Daoy (cell line): ENCODE results near the gene MGAT1. TPM values are rescaled to one million over a fixed set of nuclear protein-coding genes. Genes with fewer than 3 reads are reported as not detected.

Experiments
- DNase-seq: peaks from one replicate; pipeline ENCODE4 v3.0.0-alpha.2; 2015; ENCODE audit warnings: low read depth
- total RNA-seq: library from RNA; depleted of rRNA; stranded (reverse); fragments of >200 nt; shearing (Covaris generic); gene quantifications from 2 replicates; pipeline ENCODE4 v1.2.3, GENCODE V29; 2014

Gene MGAT1
- total RNA-seq, 1 experiment from 2014 or later: 62.9 TPM

DNA sequence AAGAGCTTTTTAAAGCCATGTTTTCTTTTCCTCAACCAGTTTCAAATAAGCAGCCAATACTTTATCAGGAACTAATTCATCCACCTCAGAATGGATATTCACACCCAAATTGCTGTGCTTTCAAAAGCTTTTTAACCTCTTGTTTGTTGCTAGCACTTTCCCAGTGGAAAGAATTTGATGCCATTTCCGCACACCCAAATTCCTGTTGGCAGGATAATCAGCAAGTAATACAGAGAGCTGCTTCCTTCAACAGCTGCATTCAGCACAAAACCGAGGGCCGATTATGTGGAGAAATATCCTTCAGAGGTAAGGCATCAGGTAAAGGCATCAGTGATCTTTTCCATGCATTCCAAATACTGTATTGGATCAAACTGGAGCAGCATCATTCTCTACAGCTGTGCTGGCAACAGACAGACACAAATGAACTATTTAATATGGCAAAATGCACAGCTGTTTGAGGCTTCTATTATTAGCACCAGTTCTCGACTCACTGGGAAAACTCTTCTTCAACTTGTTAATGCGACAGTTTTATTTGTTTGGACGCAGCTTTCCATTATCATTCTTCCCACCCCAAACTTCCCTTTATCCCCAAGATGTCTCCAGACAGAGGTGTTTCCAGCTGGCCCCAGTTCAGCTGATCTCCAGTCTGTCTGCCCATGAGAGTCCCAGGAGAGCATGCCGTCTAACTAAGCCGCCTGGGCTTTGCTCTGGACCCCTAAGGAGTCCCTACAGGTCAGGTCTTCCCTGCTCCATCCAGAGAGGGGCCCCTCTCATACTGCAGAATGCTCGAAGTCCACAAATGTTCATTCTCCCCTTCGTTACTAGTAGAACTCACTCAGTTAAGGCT lies 22.2 kb upstream of the MGAT1 start:
- no peak for DNase-seq

DNA sequence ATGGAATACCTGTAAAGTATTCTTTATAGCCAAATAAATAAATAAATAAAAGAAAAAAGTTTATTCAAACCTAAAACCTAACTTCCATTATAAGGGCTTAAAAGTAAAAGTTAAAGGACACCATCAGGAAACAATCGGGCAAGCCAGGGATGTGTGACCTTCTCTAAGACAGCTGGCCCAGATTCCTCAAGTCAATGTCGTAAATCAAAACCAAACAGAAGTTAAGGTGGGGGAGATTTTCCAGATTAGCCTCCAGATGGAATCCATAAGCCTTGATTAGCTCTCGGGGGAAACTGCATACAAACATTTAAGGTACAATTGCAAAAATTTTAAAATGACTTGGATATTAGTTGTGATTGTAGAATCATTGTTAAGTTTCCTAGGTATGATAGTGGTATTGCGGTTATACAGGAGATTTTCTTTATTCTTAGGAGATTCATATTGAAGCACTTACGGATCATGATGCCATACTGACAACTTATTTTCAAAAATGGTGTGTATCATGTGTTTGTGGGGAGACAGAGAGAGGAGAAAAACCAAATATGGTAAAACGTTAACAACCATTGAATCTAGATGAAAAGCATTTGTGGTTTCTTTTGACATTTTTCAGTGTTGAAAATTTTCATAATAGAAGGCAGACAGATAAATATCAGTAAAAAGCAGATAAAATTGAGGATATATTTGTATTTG lies 21.5 kb upstream of the MGAT1 start:
- no peak for DNase-seq

DNA sequence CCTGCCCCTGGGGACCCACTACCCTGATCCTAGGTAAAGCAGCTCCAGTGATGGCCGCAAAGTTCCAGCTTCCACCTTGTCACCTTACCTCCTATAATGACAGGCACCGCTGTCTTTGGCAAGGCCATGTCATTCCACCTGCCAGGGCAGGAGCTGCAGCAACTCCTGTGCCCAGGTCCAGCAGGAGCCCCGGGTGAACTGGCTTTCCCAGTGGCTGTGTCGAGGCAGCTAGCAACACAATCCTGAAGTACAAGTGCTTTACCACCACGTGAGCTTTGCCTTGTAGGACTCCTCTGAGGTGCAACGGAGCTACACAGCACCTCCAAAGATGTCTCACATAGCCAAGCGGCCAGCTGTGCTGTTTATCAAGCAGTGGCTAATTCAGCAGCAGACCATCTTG lies 20.7 kb upstream of the MGAT1 start:
- DNase-seq: no peak

DNA sequence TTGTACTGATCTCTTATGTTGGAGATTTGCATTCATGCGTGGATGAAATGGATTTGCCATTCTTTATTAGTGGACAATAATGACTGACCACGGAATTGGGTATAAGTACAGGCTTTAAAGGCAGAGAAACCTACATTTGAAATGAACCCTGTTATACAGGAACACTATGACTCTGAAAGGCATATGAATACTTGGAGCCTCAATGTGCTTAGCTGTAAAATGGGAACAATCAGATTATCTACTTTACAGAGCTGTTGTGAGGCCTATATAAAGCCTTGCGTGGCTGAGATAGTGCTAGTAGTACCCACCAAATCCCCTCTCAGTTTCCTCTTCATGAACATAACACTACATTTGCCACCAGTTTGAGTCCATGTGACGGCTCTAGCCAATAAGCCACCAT lies 18.9 kb upstream of the MGAT1 start:
- DNase-seq: no peak

DNA sequence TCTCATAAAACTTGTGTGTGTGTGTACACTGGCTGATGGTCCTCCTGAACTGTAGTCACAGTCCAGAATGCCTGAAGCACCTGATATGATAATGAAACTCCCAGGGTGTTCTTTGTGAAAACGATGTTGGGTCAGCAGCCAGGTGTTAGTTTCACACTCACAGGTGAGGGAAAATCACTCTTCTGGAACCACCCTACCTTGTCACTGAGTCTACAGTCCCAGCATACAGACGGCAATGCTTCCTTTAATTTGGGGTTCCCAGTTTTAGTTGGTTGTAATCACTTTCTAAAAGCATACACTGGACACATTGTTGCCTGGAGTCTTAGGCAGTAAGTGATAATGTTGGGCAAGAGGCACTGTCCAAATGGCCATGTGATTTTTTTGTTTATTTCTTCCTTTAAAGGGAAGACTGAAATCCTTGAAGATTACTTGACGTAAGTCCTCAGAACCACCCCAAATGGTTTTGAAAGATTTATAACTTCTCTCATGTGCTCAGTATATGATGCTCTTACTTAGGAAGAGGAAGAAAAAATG lies 18.2 kb upstream of the MGAT1 start:
- no peak for DNase-seq

DNA sequence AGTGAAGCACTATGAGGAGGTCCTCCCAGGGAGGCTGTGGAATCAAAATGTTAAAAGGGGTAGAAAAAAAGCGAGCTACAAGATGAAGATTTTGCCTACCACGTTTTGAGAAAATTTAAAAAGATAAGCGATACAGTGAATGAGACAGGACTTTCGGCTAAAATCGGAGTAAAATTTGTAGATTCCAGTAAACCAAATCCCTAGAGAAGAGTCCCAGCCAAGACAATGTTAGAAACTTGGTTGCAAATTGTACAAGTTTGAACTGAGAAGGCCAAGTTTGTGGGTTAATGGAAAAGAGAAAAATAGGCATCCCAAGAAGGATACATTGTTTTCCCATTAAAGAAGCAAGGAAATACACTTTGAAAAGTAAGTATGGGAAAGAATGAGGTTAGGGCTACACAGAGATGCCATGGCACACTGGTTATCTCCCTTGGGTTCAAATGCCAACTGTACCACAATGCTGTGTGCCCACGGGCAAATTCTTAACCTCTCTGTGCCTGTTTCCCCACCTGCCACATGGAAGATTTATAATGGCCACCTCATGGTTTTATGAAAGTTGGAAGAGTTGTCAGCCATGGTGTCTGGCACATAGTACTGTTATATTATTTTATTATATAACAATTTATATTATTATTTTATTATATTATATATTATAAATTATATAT lies 16.2 kb upstream of the MGAT1 start:
- no peak for DNase-seq

DNA sequence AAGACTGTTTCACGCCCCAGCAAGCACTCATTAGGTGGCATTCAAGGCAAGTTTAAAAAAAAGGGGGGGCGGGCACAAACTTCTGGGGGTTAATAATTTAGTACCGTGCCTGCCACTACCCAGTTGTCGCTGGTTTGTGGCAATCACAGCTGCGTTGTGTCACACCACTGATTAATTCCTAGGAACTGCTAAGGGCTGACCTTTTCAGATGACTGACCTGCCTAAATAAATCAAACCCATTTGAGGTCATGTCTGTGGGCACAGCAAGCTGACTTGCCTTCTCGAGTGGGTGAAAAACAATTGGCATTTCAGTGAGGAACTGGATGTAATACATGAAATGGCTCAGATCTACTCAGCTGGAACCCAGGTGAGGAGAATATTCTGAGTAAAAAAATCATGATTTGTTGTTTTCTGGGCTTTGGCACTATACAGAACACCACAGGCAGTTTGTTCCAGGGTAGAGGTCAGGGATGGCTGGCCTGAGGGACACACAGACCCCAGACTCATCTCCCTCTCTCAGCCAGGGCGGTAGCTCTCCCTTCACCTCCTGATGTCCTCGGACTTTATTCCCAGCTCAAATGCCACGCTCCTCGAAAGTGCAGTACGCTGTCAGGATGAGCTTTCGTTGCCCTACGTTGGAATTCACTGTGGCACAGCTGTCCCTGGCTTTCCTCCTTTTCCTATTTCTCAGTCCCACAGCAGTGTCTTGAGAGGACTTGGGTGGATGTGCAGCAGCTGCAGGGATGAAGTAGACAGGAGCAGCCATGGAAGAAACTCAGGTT lies 15.5 kb upstream of the MGAT1 start:
- no peak for DNase-seq

DNA sequence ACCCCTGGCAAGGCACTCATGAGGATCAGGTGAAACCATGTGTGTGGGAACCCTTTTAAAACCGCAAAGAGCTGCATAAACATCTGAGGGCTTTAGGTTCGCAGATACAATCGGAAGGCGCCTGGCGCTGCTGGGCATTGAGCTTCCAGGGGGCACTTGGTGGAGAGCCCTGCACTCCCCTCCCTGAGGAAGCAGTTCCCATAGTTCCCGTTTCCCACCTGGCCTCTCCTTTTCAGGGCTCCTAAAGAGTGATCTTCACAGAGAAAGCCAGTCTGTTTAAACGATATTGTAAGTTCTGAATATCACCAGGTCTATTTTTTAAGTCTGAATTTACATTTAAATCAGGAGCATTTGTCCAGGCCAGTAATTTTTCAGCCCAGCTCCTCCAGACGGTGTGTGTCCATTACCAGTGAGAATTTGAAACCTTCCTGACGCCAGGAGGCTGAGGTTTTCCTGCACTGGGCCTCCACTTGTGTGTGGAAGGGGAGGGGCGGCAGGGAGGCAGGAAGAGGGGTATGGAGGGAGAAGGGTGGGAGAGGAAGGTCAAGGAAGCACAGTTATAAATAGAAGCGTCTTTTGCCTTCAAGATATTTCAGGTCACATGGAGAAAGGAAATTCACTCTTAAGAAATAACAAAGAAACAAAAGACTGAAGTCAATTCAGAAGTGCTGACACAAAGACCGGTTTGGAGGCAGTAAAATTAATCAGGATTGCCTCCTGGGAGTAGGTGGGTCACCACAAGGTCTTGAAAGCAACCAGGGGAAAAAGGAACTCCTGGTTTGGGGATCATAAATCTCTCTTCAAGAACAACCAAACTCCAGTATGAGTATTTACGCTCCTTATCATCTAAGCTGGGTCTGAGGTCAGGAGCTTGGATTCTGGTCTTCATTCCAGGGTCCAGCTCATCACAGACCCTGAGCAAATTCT lies 14.3 kb upstream of the MGAT1 start:
- DNase-seq: peak; percentile 66

DNA sequence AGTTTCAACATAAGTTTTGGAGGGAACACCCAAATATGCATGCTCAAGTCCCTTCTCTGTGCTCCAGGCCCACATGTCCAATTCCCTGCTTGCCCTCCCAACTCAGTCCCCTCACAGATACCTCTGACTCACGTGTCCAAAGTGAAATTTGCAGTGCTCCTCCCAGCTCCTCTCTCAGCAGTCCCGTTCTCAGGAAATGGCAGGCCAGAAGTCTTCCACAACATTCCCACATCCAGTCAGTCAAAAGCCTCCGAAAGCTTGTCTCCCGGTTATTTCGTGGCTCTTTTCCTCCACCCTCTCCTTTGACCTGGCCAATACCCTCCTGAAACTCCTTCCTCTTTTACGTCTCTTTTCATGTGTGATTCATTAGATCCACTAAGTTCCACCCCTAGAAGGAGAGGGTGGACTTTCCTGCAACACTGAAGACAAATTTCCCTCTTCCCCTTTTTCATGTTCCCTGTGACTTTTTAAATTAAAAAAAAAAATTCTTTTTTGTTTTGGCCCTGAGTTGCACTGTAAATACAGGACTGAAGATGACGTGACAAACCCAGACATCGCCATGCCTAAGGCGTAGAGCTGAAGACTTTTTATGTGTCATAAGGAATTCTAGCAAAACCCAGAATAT lies 12.8 kb upstream of the MGAT1 start:
- DNase-seq: no peak

DNA sequence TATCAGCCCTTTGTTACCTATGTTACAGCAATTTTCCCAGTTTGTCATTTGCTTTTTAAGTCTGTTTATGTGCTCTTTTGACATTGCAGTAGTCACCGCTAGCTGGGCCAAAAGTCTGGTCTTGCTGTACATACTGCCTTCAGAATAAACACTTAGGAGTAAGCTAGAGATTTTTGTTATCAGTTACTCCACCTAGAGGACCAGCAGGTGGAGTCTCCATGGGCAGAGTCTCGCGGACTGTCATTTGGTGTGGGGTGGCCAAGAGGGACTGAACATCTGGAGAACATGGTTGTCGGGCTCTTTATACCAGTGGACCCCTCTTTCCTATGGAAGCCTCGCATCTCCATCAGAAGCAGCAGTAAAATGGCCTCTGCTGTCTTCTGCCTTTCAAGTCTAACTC lies 10.8 kb upstream of the MGAT1 start:
- DNase-seq: no peak

DNA sequence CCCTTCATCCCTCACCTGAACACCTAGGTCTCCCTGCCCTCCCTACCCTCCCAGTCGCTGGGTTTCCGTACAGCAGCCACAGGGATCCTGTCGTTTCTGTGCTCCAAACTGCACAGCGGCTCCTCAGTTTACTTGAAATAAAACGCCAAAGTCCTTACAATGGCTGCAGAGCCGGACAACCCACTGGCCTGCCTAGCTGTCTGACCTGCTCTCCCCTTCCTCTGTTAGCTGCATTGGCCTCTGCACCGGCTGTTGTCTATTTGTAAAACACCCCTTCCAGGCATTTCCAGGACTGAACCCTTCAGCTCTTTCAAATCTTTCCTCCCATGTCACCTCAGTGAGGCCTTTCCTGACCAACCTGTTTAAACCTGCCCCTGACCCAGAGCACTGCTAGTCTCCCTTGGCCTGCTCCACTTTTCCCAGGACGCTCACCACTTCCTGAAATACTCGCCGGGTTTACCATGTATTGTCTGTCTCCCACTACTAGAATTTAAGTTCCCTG lies 9.1 kb upstream of the MGAT1 start:
- DNase-seq: no peak

DNA sequence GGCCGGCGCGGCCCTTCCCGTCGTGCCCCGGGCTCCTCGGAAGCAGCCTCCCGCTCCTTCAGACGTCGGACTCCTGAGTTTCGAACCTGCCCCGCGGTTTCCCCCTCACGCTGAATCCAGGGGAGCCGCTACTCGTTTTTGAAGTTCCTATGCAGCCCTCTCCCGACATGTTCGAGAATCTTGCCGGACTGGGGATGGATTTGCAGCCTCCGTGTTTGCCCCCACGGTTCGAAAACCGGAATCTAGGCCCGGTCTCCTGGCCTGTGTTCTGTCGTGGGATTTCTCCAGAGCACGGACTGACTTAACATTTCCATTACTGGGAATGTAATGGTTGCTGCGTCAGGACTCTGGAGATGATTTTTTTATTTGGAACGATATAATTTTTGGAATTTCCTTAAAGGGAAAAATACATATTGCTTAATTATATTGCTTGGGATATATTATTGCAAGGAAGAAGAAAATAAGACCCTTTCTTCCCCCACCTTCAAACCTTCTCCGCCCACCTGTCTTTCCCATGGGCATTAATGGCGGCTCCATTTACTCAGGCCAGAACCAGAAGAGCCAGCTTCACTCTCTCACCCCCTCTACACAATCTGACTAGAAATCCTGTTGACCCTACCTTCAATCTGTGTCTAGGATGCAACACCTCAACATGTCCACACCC lies 8.5 kb upstream of the MGAT1 start:
- DNase-seq: peak; percentile 61

DNA sequence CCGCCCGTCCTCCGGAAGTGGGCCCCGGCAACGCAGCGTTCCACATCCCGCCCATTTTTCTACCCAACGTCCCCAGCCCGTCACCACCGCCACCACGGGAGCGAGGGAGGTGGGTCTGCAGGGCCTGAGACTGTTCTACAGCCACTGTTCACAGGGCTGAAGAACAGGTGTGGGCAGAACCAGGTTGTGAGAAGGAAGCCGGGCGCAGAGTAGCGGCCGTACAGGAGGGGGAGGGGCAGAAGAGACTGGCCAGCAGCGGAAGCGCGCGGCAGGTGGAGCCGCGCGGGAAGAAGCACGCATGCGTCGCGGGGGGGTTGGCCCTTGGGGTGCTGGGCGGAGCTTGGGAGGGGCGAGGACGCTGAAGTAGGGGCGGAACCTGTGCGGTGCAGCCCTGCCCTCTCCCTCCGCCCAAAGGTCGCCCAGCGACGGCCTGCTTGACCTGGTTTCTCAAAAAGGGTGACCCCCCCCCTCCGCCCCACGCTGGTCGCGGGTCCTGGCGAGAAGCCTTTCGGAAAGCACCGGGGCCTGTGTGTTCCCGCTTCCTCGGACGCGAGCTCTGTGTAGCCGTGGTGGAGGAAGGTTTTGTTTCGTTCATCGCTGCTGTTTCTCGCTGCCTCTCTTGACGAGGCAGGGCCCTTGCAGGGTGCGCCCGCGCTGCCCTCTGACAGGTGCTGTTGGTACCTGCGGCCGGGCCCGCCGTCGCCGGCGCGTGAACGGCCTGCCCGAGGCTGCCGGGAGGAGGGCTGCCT lies 7.8 kb upstream of the MGAT1 start:
- DNase-seq: peak; percentile 98

DNA sequence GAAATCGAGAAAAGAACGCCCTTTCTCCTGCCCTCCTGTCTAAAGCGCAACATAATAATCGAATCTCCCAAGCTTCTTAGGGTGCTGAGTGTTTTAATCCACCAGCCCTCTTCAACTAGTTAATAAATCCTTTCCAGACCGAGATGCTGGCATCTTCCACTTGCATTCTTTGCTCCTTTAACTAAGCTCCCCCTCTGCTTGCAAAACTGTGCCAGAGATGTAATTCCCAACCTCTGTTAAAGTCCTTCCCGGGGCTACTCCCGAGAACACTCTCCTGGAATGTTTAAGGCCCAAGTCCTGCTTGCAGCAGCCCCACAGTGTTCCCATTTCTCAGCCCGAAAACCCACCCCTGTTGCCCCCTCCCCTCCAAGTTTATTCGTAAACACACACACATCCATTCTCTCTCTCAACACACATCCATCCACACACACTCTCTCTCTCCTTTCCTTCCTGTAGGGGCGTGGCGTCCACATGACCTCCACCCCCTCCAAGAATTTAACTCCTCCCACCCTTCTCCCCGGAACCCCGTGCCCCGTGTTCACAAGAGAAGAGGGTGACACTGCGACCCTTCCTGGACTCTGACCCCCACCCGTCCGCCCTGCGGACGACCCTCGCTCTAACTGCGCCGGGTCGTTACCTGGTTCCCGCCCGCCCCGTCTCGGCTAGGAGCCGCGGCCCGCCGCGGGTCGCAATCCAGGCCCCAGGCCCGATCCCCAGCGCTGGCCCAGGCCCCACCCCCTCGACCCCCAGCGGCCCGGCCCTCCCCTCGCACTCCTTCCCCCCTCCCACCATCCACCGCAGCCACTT lies 7.0 kb upstream of the MGAT1 start:
- DNase-seq: peak; percentile 93

DNA sequence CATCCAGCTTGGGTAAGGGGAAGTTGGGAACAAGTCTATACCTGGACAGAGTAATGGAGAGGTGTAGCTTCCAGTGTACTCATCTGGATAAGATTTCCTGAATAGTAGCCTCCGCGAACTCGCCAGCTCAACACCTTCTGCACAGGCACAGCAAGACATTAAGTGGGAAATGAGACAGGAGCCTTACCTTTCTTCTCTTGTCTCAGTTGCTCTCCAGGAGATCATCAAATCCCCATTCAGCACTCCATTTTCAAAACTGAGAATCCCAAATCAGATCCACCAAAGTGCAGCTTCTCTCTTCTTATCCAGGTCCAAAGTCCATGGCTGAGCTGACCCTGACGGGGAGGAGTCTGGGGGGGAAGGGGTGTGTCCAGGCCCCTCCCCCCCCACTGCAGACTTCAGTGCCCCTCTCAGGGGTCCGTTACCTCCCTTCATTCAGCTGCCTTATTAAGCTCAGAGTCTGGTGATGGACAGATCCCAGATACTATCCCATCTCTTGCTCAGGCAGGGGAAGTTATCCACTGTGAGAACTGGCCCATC lies 5.9 kb upstream of the MGAT1 start:
- DNase-seq: no peak

DNA sequence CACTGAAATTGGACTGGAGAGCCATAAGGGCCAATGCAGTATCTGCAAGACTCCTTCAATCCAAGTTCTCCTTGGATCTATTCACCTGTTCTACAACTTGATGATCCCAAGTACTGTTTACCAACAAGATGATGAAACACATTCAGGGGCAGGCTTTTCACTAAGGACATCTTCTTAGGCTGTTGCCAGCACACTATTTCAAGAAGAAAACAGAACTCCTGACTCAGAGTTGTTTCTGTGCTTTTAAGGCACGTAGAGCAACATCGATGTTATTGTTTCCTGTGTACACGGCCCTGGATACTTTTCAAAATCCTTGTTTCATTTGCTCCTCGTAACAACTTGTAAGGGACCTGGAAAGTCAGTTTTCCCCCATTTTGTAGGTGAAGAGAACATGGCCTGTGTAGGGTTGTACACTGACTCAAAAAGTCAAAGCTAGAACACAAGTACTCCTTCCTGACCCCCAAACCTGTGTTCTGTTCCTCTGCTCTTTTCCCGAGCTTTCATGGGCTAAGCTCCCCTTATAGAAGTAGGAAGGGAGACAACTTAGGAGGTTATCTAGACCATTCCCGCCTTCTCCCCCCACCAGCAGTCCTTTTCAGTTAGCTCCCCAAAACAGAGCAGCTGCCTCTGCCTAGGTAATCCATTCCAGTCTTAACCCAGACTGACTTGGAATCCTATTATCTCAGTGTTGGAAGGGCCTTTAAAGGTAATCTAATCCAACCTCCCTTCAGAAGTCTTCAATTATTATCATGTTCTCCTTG lies 5.2 kb upstream of the MGAT1 start:
- no peak for DNase-seq

DNA sequence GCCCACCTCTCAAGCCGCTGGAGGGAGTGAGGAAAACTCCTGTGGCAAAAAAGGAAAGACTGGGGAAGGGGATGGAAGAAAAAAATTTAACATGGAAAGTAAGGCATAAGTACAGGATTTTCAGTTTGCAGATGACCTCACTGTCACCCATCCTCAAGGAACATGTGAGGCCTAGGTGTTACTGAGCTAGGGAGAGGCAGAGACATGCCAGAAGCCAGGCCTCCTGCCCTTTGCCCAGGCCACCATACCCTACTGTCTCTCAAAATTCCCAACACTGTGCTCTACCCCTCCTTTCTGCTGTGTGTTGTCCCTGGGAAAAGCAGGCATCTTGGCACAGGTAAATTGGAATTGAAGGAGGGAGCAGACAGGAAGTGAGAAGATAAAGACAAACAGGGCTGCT lies 4.4 kb upstream of the MGAT1 start:
- DNase-seq: no peak
